HG03139 (cell line): ENCODE data around the gene AKAP8L.

ENCODE experiments used
- ATAC-seq: cut with Tn5 transposase; IDR thresholded peaks from one replicate; pipeline ENCODE4 v1.9.1; 2021; ENCODE audit not compliant: unreplicated experiment

Gene AKAP8L

DNA sequence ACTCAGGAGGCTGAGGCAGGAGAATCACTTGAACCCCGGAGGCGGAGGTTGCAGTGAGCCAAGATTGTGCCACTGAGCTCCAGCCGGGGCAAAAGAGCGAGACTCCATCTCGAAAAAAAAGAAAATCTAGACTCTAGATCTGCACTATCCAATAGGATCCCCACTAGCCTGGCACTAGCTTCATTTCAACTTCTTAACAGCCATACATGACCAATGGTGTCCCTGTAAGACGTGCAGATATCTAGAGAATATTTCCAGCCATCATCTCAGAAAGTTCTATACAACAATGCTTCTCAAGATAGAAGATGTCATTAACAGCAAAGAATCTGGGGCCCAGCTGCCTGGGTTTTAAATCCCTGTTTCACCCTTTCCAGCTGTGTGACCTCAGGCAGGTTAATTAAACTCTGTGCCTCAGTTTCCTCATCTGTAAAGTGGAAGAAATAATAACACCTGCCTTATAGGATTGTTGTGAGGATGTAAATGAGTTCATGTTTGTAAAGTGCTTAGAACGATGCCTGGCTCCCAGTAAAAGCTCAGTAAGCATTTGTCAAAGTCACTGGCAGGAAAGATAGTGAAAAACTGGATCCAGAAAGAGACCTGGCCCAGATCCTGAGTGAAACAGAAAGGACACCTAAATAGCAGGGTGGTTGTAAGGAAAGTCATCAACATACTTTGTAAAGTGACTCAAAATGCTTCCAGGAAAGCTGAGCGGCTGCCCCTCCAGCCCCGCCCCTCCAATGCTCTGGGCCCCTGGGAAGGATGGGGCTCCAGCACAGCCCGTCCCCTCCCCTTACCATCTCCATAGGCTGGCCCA is 17.4 kb upstream of the AKAP8L start:
- no peak for ATAC-seq

GRCh38 chr19:15433519-15434069 is 14.8 kb upstream of the AKAP8L start:
- ATAC-seq: no peak

- ATAC-seq: peak; percentile 59
Measured at GRCh38 chr19:15432629-15433518, 14.1 kb upstream of the AKAP8L start.

DNA sequence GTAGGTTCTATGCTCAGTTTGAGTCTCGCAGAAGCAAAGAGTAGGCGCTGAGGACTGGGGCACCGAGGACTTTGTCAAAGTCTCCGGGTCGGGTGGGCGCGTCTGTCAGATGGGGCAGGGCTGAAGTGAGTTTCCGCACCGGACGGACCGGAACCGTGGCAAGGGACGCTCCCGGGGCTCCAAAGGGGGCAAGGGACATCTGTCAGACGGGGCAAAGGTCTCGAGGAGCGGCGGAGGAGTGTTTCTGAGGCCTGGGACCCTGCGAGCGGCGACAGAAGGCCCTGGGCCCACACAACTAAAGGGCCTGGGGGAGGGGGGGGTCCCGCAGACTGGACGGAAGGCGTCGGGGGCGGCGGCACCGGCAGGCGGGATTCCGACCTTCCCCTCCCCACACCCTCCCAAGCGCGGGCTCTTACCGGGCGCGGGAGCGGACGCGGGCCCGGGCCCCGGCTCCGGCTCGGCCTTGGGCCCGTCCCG is 13.3 kb upstream of the AKAP8L start:
- no peak for ATAC-seq

- no peak for ATAC-seq
Measured at GRCh38 chr19:15431396-15432017, 12.7 kb upstream of the AKAP8L start.

DNA sequence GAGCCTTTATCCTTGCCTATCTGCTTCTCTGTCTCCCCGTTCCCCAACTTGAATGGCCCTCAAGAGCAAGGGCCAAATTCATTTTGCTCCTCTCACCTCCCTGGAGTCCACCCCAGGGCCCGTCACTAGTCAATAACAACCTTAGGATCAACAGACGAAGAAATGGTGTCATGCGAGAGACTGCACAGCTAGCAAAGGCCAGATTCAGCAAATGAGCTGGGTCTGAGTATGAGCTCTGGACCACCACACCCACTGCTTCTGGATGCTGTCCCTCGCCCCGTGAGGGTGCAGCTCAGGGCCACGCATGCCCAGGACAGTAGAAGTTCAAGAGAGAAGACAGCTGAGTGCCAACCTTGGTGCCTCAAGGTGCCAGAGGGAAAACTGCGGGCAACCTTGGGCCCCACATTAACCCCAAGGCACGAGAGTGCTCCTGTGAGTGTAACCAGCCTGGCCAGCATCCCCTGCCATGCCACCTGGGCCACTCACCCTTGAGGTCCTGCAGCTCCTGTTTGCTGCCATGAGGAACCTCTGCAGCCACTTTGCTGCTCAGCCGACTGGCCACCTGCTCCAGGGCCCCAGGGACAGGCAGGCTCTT is 11.8 kb upstream of the AKAP8L start:
- no peak for ATAC-seq

- no peak for ATAC-seq
Measured at GRCh38 chr19:15429825-15430467, 11.2 kb upstream of the AKAP8L start.

GRCh38 chr19:15428956-15429824 is 10.4 kb upstream of the AKAP8L start:
- ATAC-seq: no peak

DNA sequence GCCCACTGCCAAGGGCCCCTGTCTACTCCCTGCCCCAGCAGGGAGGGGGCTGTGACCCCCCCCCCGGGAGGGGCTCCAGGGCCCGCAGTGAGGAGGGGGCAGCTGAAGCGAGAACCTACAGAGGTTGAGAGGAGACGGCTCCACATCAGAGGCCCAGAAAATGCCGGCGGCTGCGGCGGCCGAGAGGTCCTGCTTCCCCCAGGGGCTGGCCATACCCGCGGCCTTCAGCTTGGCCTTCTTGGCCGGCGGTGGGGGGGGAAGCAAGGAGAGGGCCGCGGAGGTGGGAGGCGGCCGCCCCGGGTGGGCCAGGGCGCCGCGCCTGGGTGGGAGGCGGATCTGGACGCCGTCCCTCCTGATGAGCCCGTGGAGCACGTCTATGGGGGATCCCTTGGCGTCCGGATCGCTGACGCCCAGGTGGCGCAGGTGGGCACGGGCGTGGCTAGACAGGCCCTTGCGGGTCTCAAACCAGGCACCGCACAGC is 9.2 kb upstream of the AKAP8L start:
- ATAC-seq: no peak

DNA sequence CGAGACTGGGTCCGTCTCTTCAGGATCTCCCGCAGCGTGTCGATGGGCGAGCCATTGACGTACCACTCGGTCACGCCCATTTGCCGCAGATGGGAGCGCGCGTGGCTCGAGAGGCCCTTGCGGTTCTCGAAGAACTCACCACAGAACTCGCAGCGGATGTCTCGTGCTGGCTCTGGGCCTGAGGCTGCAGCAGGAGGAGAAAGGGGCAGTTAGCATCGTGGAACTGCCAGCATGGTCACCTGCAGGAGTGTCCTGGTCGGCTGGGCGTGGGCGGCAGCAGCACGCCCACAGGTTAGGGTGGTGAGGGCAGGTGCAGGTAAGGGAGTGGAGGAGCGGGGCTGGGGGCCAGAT is 8.5 kb upstream of the AKAP8L start:
- ATAC-seq: no peak

DNA sequence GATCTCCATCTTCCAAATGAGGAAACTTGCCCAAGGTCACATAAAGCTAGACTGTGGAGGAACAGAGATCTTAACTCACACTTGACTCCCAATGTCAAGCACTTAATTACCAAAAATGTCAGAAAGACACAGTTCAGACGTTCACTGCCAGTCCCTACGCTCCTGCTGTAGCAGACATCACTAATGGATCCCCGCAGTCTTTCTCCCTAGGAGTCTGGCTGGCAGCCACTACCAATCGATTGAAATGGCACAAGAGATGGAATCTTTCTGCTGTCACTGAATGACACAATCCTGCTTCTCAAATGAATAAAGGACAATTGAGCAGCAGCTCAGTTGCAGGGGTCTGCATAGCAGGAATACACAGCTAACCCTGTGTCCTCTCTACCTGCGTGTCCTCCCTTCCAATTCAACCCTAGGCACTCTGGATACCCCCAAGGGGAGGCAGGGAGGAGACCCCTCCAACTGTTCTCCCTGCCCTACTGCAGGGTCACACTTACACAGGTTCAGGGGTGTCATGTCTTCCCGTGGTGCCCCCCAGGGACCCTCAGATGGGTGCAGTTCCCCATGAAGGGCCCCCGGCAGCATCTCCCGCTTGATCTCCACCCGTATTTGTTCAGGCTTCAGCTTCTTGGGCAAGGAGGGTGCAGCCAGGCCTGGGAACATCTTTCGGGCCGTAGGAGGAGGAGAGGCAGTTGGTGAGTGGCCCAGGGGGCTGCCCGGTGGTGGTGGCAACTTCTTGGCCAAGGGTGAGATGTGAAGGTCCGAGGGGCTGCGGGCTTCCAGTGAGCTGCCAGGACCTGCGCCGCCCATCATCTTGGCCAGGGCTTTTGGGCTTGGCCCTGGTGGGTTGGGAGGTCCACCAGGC is 7.9 kb upstream of the AKAP8L start:
- no peak for ATAC-seq

DNA sequence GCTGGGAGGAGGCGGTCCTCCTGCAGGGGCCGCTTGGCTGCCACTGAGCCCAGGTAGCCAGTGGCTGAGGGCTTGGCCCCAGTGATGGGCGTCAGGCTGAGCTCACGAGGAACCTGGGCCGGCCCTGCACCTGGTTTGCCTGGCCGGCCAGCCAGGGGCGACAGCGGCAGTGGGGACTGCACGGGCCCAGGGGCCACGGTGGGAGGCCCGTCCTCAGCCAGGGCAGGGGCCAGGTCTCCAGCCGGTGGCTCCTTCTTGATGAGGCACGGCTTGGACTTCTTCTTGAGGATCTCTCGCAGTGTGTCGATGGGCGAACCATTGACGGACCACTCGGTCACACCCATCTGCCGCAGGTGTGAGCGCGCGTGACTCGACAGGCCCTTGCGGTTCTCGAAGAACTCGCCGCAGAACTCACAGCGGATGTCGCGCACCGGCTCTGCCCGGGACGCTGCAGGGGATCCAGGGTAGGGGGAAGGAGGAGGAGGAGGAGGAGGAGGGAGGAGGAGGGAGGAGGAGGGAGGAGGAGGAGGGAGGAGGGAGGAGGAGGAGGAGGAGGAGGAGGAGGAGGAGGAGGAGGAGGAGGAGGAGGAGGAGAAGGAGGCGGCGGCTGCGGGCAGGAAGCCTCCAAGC is 6.6 kb upstream of the AKAP8L start:
- no peak for ATAC-seq

GRCh38 chr19:15424692-15425272 is 6.0 kb upstream of the AKAP8L start:
- ATAC-seq: no peak

- ATAC-seq: no peak
Measured at GRCh38 chr19:15424121-15424520, 5.3 kb upstream of the AKAP8L start.

GRCh38 chr19:15423130-15423529 is 4.3 kb upstream of the AKAP8L start:
- ATAC-seq: no peak

DNA sequence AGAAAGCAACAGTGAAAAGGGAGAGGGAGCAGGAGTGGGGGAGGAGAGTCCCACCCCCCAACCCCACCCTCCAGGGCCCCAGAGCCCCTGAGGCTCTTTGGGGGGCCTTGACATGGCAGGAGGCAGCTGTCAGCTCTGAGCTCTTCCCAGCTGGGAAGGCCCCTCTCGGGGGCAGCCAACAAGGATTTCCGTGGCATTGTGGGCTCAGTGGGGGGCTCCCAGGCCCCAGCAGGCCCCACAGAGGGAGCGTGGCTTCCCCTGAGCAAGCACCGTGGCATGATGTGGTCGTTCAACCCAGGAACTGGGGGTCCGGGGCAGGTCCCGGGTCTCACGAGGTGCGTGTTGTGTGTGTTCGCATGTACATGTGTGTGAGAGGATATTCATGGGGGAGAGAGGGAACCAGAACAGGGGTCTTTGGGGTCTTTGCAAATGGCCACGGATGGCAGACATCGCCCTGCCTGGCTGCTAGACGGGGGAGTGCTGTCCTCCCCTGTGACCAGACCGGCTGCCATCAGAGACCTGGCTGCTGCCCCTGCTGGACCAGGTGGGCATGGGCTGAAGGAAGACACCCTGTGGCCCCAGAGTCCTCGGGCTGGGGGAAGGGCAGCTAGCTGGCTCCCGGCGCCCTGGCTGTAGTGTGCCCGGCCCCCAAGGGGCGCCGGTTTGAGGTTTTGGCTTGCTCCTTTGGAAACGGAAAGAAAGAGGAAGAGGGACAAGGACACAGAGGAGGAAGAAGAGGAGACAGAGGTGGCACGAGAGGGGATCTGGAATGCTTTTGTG is 3.7 kb upstream of the AKAP8L start:
- no peak for ATAC-seq
